CD4-positive, CD25-positive, alpha-beta regulatory T cell (primary cell): Measurements from ENCODE around the gene INO80. TPM values are rescaled to one million over a fixed set of nuclear protein-coding genes. Genes with fewer than 3 reads are reported as not detected.

Experiments
- ATAC-seq, 2 donors: fragments of 150-1000 bp; cut with Tn5 transposase; one replicate each; pipeline ENCODE4 v1.10.0; 2021; ENCODE audit warnings: low read depth in 2 of 2, moderate number of reproducible peaks in 2 of 2, moderate library complexity in 1 of 2
- DNase-seq, 3 donors: peaks; one replicate each; pipeline versions ENCODE4 v3.0.0 to v3.0.0-alpha.2; 2012 to 2022; ENCODE audit warnings: mixed read lengths in 1 of 3
- H3K27ac ChIP-seq: one replicate; pipeline ENCODE4 v1.7.0; 2013; ENCODE audit warnings: mild to moderate bottlenecking, low read length; ENCODE audit not compliant: insufficient read depth, poor library complexity, severe bottlenecking
- H3K27me3 ChIP-seq: one replicate; pipeline ENCODE4 v1.7.0; 2013; ENCODE audit warnings: low read length; ENCODE audit not compliant: control insufficient read depth, insufficient read depth
- H3K36me3 ChIP-seq: one replicate; pipeline ENCODE4 v1.7.0; 2013; ENCODE audit warnings: mild to moderate bottlenecking, low read length, moderate library complexity; ENCODE audit not compliant: control insufficient read depth, insufficient read depth
- H3K4me1 ChIP-seq: 2 replicates; pipeline ENCODE4 v1.7.0; 2013; ENCODE audit warnings: mild to moderate bottlenecking, low read length; ENCODE audit not compliant: insufficient read depth, control insufficient read depth, poor library complexity, severe bottlenecking
- H3K4me3 ChIP-seq: one replicate; pipeline ENCODE4 v1.7.0; 2013; ENCODE audit warnings: low read depth, mild to moderate bottlenecking, low read length, moderate library complexity
- H3K9me3 ChIP-seq, 2 experiments: 1 replicate in 1 of 2; 2 replicates in 1 of 2; pipeline ENCODE4 v1.7.0; 2013; ENCODE audit warnings: low read length in 2 of 2, mild to moderate bottlenecking in 1 of 2, moderate library complexity in 1 of 2; ENCODE audit not compliant: control insufficient read depth in 2 of 2
- H3K27ac Mint-ChIP-seq, 3 donors: one replicate each; pipeline ENCODE4 v1.8.0; 2020 to 2022; ENCODE audit warnings: mild to moderate bottlenecking in 3 of 3, mixed read lengths in 3 of 3, moderate library complexity in 2 of 3
- H3K27me3 Mint-ChIP-seq: one replicate; pipeline ENCODE4 v1.8.0; 2022; ENCODE audit warnings: mild to moderate bottlenecking, mixed read lengths
- H3K36me3 Mint-ChIP-seq: one replicate; pipeline ENCODE4 v1.8.0; 2020; ENCODE audit warnings: mixed read lengths
- H3K4me1 Mint-ChIP-seq, 4 donors: one replicate each; pipeline ENCODE4 v1.8.0; 2020 to 2022; ENCODE audit warnings: mixed read lengths in 4 of 4, mild to moderate bottlenecking in 1 of 4
- H3K4me3 Mint-ChIP-seq, 4 donors: one replicate each; pipeline ENCODE4 v1.8.0; 2020 to 2022; ENCODE audit warnings: mild to moderate bottlenecking in 4 of 4, mixed read lengths in 4 of 4, moderate library complexity in 3 of 4
- H3K9me3 Mint-ChIP-seq, 7 donors: one replicate each; pipeline ENCODE4 v1.8.0; 2020 to 2022; ENCODE audit warnings: mixed read lengths in 7 of 7, mild to moderate bottlenecking in 3 of 7, moderate library complexity in 2 of 7
- polyA plus RNA-seq, 4 donors: library from polyadenylated mRNA; unstranded; fragments of 300-500 nt; fragmentation: Illumina TruSeq; gene quantifications; one replicate each; pipeline ENCODE4 v1.2.3, GENCODE V29; 2021
- total RNA-seq: library from RNA; stranded (reverse); gene quantifications from one replicate; pipeline ENCODE4 v1.2.3, GENCODE V29; 2022

The INO80 gene
- total and polyA plus RNA-seq, 5 donors from 2014 or later, result 3.0 to 36.1 (median 3.8) TPM

DNA sequence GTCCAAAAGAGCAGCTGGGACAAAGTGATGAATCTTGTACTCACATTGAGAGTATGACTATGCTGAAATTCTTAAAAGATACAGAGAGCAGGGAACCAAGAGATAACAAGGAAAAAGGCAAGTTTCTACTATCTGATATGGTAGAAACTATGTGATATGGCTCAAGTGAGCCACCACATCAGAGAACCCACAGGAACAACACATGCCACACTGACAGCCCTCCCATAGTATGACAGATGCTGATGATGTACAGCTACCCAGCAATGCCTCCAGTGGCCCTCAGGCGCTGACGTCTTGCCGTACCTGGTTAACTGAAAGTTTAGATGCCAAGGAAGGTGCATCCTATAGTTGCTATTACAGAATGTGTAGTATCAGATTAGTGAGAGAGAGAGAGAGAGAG, 120.4 kb downstream of the INO80 start:
- Histone ChIP-seq H3K36me3 (peaks cover 25% of the 10 kb centered on the region), H3K4me3 (no peak overlapping the region), H3K9me3 (no peaks in the 10 kb centered on the region), H3K27me3 (no peaks in the 10 kb centered on the region), H3K4me1 (no peaks in the 10 kb centered on the region), H3K27ac (no peak overlapping the region)
- H3K27me3 Mint-ChIP-seq, result no peaks in the 10 kb centered on the region
- peaks cover 0 to 6% (median 0%) of the 10 kb centered on the region in 4 donors for H3K4me1 Mint-ChIP-seq
- H3K36me3 Mint-ChIP-seq, result peaks cover 45% of the 10 kb centered on the region
- no peak for DNase-seq
- H3K9me3 Mint-ChIP-seq, result peaks cover 0 to 1% (median 0%) of the 10 kb centered on the region in 7 donors
- ATAC-seq, result no peak
- no peak overlapping the region for H3K4me3 Mint-ChIP-seq
- peak overlapping the region in 1 of 3 donors; percentile 73 for H3K27ac Mint-ChIP-seq

DNA sequence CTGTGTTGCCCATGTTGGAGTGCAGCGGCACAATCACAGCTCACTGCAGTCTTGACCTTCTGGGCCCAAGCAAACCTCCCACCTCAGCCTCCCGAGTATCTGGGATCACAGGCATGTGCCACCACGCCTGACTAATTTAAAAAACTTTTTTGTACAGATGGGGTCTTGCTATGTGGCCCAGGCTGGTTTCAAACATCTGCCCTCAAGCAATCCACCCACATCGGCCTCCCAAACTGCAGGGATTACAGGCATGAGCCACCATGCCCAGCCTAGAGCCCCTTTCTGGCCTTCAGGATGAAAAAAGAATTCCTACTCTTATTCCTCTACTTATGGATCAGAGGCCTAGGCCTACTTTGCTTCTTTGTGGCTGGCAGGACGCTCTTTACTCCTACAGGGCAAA, 123.3 kb downstream of the INO80 start:
- Mint-ChIP-seq H3K4me3 (no peak overlapping the region), H3K4me1 (peaks cover 0 to 6% (median 0%) of the 10 kb centered on the region in 4 donors), H3K9me3 (peaks cover 0 to 2% (median 0%) of the 10 kb centered on the region in 7 donors), H3K27ac (peak overlapping the region in 1 of 3 donors; percentile 7), H3K27me3 (no peaks in the 10 kb centered on the region), H3K36me3 (peaks cover 53% of the 10 kb centered on the region)
- Histone ChIP-seq H3K36me3 (peaks cover 36% of the 10 kb centered on the region), H3K4me3 (no peak overlapping the region), H3K27ac (no peak overlapping the region), H3K27me3 (no peaks in the 10 kb centered on the region), H3K9me3 (no peaks in the 10 kb centered on the region), H3K4me1 (no peaks in the 10 kb centered on the region)
- ATAC-seq (no peak), DNase-seq (no peak)

DNA sequence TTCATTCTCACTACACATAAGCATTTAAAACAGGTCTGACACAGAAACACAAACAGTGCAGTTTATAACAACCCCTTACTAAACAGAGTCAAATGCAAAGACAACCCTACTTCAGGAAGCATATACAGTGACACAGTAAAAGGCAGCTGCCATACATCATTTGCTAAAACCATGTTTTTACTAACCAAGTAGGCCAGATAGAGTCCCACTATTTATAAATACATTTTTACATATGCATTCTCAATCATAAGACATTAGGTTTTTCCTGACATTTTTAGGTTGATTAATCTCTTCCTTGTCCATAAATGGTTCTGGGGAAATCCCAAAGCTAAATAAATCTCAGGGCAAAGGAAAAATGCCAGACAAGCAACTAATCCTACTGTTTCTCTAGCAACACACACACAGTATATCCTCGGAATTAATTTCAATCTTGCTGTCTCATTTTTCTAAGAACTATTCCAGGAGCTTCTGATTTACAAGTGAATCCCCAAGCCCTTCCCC, 123.8 kb downstream of the INO80 start:
- no peak overlapping the region for H3K27ac Mint-ChIP-seq
- Histone ChIP-seq H3K36me3 (peaks cover 38% of the 10 kb centered on the region), H3K4me3 (no peak overlapping the region), H3K4me1 (no peaks in the 10 kb centered on the region), H3K27ac (no peak overlapping the region), H3K27me3 (no peaks in the 10 kb centered on the region), H3K9me3 (no peaks in the 10 kb centered on the region)
- DNase-seq (no peak), ATAC-seq (no peak)
- H3K36me3 Mint-ChIP-seq, result peaks cover 54% of the 10 kb centered on the region
- H3K4me3 Mint-ChIP-seq, result no peak overlapping the region
- peaks cover 0 to 6% (median 0%) of the 10 kb centered on the region in 4 donors for H3K4me1 Mint-ChIP-seq
- no peaks in the 10 kb centered on the region for H3K27me3 Mint-ChIP-seq
- H3K9me3 Mint-ChIP-seq, result peaks cover 0 to 2% (median 0%) of the 10 kb centered on the region in 7 donors

DNA sequence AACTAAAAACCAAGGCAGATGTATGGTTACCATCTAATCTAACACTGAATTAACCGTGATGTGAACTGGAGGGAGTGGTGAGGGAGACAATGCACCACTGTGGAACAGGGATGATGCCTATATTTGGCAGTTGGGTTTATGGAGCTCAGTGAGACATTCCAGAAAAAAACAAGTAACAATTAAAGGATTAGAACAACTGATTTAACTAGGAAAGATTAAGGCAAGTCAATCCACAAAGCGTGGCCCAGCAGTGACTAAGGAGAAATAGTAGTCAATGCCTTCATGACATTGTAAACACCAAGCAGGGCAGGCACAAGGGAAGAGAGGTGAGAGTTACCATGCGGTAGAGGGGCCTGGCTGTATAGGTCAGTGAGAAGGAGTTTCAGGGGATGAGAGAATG, 124.7 kb downstream of the INO80 start:
- Histone ChIP-seq H3K27ac (no peak overlapping the region), H3K27me3 (no peaks in the 10 kb centered on the region), H3K36me3 (peaks cover 36% of the 10 kb centered on the region), H3K4me3 (no peak overlapping the region), H3K4me1 (no peaks in the 10 kb centered on the region), H3K9me3 (no peaks in the 10 kb centered on the region)
- H3K4me1 Mint-ChIP-seq, result peaks cover 0 to 6% (median 0%) of the 10 kb centered on the region in 4 donors
- H3K27me3 Mint-ChIP-seq, result no peaks in the 10 kb centered on the region
- ATAC-seq (no peak), DNase-seq (no peak)
- H3K9me3 Mint-ChIP-seq, result peaks cover 0 to 2% (median 0%) of the 10 kb centered on the region in 7 donors
- no peak overlapping the region for H3K27ac Mint-ChIP-seq
- peaks cover 54% of the 10 kb centered on the region for H3K36me3 Mint-ChIP-seq
- H3K4me3 Mint-ChIP-seq, result no peak overlapping the region

DNA sequence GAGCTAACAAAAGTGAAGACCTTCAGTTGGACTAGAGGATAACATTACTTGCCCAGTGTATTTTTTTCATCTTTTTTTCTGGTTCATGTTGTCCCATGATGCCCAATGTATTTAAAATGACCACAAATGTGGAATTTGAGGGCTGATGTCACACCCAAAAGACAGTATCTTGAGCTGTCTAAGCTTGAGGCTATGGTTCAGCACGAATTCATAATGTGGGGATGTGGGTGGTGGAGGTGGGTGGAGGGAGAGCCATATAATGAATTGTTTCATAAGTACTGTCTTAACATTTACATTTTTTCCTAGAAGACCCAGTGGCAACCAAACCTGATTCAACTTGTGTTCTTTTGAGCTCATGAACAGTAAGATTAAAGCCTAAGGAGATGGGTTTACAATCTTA, 125.3 kb downstream of the INO80 start:
- Histone ChIP-seq H3K27ac (no peak overlapping the region), H3K9me3 (no peaks in the 10 kb centered on the region), H3K27me3 (no peaks in the 10 kb centered on the region), H3K4me1 (no peaks in the 10 kb centered on the region), H3K4me3 (no peak overlapping the region), H3K36me3 (peaks cover 36% of the 10 kb centered on the region)
- H3K4me3 Mint-ChIP-seq, result no peak overlapping the region
- no peak for ATAC-seq
- peaks cover 0 to 6% (median 0%) of the 10 kb centered on the region in 4 donors for H3K4me1 Mint-ChIP-seq
- DNase-seq, result no peak
- peaks cover 0 to 2% (median 0%) of the 10 kb centered on the region in 7 donors for H3K9me3 Mint-ChIP-seq
- no peak overlapping the region for H3K27ac Mint-ChIP-seq
- no peaks in the 10 kb centered on the region for H3K27me3 Mint-ChIP-seq
- H3K36me3 Mint-ChIP-seq, result peaks cover 52% of the 10 kb centered on the region

DNA sequence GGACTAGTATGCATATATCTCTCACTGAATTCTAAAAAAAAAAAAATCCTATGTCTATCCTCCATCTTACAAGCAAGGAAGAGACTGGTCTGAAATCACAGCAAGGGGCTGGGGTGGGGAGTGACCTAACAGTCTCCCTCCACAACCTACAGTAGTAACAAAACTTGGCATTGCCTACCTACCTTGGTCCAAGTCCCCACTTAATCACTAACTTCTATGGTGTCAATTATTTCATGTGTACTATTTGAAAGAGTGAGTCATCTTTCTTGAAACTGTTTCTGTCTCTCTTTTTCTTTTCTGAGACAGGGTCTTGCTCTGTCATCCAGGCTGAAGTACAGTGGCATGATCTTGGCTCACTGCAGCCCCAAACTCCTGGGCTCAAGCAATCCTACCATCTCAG, 126.0 kb downstream of the INO80 start:
- ATAC-seq (no peak), DNase-seq (no peak)
- Mint-ChIP-seq H3K36me3 (peaks cover 48% of the 10 kb centered on the region), H3K27ac (no peak overlapping the region), H3K9me3 (peaks cover 0 to 2% (median 0%) of the 10 kb centered on the region in 7 donors), H3K27me3 (no peaks in the 10 kb centered on the region), H3K4me3 (no peak overlapping the region), H3K4me1 (peaks cover 0 to 6% (median 0%) of the 10 kb centered on the region in 4 donors)
- no peak overlapping the region for H3K4me3 ChIP-seq
- H3K36me3 ChIP-seq, result peaks cover 38% of the 10 kb centered on the region
- H3K9me3 ChIP-seq, result no peaks in the 10 kb centered on the region
- H3K4me1 ChIP-seq, result no peaks in the 10 kb centered on the region
- no peak overlapping the region for H3K27ac ChIP-seq
- no peaks in the 10 kb centered on the region for H3K27me3 ChIP-seq

DNA sequence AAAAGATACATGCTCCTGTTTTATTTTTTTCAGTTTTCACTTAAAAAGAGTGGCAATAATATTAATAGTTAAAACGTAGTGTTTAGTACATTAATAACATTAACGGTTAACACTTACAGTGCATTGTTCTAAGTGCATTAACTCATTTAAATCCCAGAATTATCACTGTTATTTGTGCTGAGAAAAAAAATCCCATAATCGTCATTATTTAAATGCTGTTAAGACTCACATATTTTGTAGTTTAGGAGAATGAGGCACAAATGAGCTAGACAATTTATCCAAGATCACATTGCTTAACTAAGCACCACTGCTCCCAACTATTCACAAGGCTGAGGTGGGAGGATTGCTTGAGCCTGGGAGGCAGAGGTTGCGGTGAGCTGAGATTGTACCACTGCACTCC, 127.9 kb downstream of the INO80 start:
- peaks cover 0 to 6% (median 0%) of the 10 kb centered on the region in 4 donors for H3K4me1 Mint-ChIP-seq
- no peaks in the 10 kb centered on the region for H3K27me3 Mint-ChIP-seq
- H3K9me3 Mint-ChIP-seq, result peaks cover 0 to 2% (median 0%) of the 10 kb centered on the region in 7 donors
- Histone ChIP-seq H3K9me3 (no peaks in the 10 kb centered on the region), H3K27ac (no peak overlapping the region), H3K4me3 (no peak overlapping the region), H3K4me1 (no peaks in the 10 kb centered on the region), H3K27me3 (no peaks in the 10 kb centered on the region), H3K36me3 (peaks cover 57% of the 10 kb centered on the region)
- ATAC-seq, result no peak
- H3K4me3 Mint-ChIP-seq, result no peak overlapping the region
- peaks cover 49% of the 10 kb centered on the region for H3K36me3 Mint-ChIP-seq
- no peak overlapping the region for H3K27ac Mint-ChIP-seq
- no peak for DNase-seq

DNA sequence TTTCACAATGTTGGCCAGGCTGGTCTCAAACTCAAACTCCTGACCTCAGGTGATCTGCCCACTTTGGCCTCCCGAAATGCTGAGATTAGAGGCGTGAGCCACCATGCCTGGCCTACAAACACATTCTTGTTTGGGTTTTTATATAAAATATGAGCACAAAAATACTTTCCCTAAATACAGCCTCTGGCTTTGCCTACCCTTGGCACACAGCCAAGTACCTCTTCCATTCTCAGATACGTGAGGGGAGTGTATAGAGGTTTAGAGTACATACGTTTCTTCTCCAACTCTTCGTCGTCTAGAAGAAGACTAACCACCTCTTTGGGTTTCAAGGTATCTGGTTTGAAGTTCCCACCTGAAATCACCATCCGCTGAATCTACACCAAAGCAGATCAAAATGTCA, 129.3 kb downstream of the INO80 start:
- Histone ChIP-seq H3K9me3 (no peaks in the 10 kb centered on the region), H3K27me3 (no peaks in the 10 kb centered on the region), H3K27ac (no peak overlapping the region), H3K36me3 (peaks cover 66% of the 10 kb centered on the region), H3K4me3 (no peak overlapping the region), H3K4me1 (no peaks in the 10 kb centered on the region)
- Mint-ChIP-seq H3K27ac (no peak overlapping the region), H3K36me3 (peaks cover 57% of the 10 kb centered on the region), H3K27me3 (no peaks in the 10 kb centered on the region), H3K9me3 (peaks cover 0 to 2% (median 0%) of the 10 kb centered on the region in 7 donors), H3K4me1 (peaks cover 0 to 6% (median 0%) of the 10 kb centered on the region in 4 donors), H3K4me3 (no peak overlapping the region)
- ATAC-seq (no peak), DNase-seq (no peak)
